ENCODE results near the gene SLAIN2.

The SLAIN2 gene

DNA sequence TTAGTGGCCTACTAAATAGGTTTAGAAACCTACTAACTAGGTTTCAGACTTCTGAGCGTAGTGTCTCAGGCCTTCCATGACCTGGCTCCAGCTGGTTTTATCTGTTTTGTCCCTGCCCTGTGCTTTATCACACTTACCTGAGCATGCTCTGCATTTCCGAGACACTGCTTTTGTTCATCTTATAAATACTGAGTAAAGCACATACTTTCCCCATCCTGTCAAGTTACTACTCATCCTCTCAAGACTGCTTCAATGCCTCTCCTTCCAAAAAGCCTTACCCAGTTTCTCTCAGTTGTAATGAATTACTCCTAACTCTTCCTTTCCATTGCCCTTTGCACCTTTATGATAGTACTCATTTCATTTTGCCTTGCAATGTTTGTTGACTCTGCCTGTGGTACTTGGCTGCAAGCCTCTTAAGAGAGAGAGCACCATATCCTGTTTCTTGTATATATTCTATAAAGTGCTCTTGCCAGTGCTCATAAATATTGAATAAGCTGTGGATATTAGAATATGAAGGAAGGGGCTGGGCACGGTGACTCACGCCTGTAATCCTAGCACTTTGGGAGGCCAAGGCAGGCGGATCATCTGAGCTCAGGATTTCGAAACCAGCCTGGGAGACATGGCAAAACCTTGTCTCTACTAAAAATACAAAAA, 34.4 kb downstream of the SLAIN2 start:
- DNase-seq (ENCODE audit: insufficient read length) (no peak), FAIRE-seq (no peak)

DNA sequence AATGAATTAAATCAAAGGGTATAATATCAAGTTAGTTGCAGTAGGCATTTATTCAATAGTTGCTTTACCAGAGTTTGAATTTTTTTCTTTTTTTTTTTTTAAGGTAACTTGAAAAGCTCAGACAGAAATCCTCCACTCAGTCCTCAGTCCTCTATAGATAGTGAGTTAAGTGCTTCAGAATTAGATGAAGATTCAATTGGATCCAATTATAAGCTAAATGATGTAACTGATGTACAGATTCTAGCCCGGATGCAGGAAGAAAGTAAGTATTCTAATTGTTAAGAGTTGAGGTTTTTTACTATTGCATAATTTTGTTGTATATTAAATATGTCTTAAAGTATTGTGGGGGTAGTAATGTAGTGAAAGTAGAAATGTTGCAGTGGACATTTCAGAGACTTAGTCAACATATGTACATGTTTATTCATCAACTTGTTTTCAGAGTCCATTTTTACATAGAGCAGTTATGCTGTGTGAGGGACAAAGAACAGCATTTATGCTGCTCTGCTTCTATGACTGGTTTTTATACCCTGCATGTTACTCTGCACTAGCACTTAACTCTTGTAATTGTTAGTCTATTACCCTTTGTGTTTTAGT, 38.4 kb downstream of the SLAIN2 start:
- no peak for FAIRE-seq

More for the DNA sequence above, 34.4 kb downstream of the SLAIN2 start:
- TF ChIP-seq POLR2AphosphoS5 (IDR thresholded peaks at IDR 0.05; ENCODE audit: low read depth, low read length) (no peak), TAF1 (IDR thresholded peaks at IDR 0.05; ENCODE audit: borderline replicate concordance, low read depth, low read length) (no peak), POLR2A (IDR thresholded peaks at IDR 0.05; ENCODE audit: low read depth, low read length) (no peak)

DNA sequence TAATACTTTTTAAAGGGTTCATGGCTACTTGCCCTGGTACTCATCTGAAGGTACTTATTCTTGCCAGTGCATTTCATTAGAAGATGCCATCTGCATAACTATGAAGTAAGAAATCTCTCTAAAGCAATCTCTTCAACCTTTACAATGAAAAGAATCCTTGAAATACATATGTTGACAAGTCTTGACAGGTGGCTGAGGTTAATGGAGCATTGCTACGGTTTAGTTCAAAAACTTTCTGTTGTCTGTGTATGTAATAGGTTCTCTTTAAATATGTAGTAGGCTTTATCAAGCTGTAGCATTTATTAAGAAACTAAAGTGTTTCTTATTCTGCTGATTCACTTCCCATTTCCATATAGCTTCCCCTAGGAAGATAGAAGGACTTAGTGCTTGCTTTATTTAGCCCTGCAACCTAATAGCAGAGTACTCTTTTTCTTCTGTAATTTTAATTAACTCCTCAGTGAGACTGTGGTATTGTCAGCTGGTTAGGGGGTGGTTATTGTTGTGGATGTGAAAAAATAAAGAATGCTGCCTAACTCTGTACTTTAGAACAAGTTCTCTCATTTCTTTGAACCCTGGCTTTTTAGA, 39.3 kb downstream of the SLAIN2 start:
- TF ChIP-seq POLR2A (IDR thresholded peaks at IDR 0.05; ENCODE audit: low read depth, low read length) (no peak), TAF1 (IDR thresholded peaks at IDR 0.05; ENCODE audit: borderline replicate concordance, low read depth, low read length) (no peak), POLR2AphosphoS5 (IDR thresholded peaks at IDR 0.05; ENCODE audit: low read depth, low read length) (no peak)
- DNase-seq (ENCODE audit: insufficient read length) (no peak), FAIRE-seq (no peak)

More for the DNA sequence above, 38.4 kb downstream of the SLAIN2 start:
- no peak for TF ChIP-seq TAF1 (IDR thresholded peaks at IDR 0.05; ENCODE audit: borderline replicate concordance, low read depth, low read length)
- no peak for TF ChIP-seq POLR2A (IDR thresholded peaks at IDR 0.05; ENCODE audit: low read depth, low read length)
- no peak for TF ChIP-seq POLR2AphosphoS5 (IDR thresholded peaks at IDR 0.05; ENCODE audit: low read depth, low read length)
- DNase-seq (ENCODE audit: insufficient read length), result no peak

DNA sequence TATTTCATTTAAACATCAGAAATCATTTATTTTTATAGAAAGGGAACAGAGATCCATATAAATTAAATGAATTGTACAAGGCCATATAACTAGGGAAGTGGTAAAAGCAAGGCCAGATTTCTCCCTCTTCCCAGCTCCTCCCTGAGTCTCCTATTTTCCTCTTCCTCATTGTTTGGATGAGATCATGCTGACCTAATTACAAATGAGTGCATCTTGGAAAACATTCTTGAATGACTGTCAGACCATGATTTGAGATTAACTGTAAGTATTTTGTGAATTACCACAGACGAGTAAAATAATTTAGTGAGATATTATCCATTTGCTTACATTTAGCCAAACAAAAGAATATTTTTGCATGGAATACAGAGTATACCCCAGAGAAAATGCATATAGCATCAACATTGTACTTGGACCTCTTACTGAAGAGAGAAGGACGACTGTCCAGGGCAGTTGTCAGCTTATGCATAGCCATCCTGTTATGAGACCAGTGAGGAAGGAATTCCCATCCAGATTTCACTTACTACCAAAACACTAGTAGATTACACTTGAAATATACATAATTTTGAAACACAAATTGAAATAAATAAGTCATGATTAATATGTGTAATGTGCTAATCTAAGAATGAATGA, 47.3 kb downstream of the SLAIN2 start:
- TF ChIP-seq POLR2AphosphoS5 (IDR thresholded peaks at IDR 0.05; ENCODE audit: low read depth, low read length) (no peak), POLR2A (IDR thresholded peaks at IDR 0.05; ENCODE audit: low read depth, low read length) (no peak), TAF1 (IDR thresholded peaks at IDR 0.05; ENCODE audit: borderline replicate concordance, low read depth, low read length) (no peak)
- no peak for DNase-seq (ENCODE audit: insufficient read length)
- no peak for FAIRE-seq

DNA sequence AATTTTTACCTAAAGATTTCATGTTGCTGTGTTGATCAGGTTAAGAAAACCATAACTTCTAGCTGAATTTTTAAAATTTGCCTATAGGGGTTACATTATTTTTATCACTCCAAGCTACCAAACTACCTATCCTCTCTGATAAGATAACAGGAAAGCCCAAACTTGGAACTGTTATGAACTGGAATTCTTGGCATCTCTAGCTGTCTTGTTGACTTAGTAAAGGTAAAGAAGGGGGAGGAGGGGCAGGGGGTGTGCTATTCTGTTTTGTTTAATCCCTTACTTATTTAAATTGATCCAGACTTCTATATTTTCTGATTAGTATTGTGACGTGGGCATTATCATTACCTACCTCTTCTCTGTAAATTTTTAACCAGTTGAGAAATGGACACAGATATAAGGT, 54.7 kb downstream of the SLAIN2 start:
- no peak for DNase-seq (ENCODE audit: insufficient read length)
- no peak for FAIRE-seq
- no peak for TF ChIP-seq TAF1 (IDR thresholded peaks at IDR 0.05; ENCODE audit: borderline replicate concordance, low read depth, low read length)

DNA sequence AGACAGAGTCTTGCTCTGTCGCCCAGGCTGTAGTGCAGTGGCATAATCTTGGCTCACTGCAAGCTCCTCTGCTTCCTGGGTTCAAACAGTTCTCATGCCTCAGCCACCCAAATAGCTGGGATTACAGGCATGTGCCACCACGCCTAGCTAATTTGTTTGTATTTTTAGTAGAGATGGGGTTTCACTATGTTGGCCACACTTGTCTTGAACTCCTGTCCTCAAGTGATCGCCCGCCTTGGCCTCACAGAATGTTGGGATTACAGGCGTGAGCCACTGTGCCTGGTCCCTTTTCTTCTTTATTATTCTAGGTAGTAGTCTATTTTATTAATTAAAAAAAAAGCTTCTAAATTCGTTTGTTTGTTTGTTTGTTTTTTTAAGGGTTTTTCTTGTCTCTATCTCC, 59.1 kb downstream of the SLAIN2 start:
- FAIRE-seq (no peak), DNase-seq (ENCODE audit: insufficient read length) (no peak)
- no peak for TF ChIP-seq POLR2AphosphoS5 (IDR thresholded peaks at IDR 0.05; ENCODE audit: low read depth, low read length)
- TF ChIP-seq TAF1 (IDR thresholded peaks at IDR 0.05; ENCODE audit: borderline replicate concordance, low read depth, low read length), result no peak
- TF ChIP-seq POLR2A (IDR thresholded peaks at IDR 0.05; ENCODE audit: low read depth, low read length), result no peak

DNA sequence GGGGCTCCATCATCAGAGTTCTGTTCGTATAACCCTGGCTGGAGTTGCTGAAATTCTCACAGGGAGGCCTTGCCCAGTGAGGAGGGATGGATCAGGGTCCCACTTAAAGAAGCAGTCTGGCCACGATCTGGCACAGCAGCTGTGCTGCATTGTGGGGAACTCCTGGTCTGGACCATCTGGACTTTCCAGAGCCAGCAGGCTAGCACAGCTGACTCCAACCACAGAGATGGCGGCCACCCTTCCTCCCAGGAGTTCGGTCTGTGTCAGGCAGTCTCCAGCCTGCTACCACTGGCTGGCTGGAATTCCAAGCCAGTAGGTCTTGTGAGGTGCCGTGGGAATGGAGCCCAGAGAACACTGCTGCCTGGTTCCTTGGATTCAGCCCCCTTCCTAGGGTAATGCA, 62.0 kb downstream of the SLAIN2 start:
- FAIRE-seq, result no peak

DNA sequence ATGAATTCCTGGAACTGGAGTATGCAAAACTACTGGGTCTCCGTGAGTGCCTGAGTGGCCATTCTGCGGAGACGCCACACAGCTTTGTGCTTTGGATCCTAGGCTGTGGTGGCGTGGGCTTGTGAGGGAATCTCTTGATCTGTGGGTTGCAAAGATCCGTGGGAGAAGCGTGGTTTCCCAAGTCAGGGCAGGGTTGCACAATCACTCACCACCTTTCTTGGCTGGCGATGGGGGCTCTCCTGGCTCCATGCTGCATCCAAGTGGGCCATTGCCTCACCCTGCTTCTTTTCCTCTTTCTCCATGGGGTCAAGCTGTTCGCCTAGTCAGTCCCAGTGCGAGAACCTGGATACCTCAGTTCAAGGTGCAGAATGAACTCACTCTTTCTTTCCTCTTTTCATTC, 62.5 kb downstream of the SLAIN2 start:
- TF ChIP-seq POLR2AphosphoS5 (IDR thresholded peaks at IDR 0.05; ENCODE audit: low read depth, low read length), result no peak
- TF ChIP-seq POLR2A (IDR thresholded peaks at IDR 0.05; ENCODE audit: low read depth, low read length), result no peak
- no peak for TF ChIP-seq TAF1 (IDR thresholded peaks at IDR 0.05; ENCODE audit: borderline replicate concordance, low read depth, low read length)
- no peak for FAIRE-seq
- no peak for DNase-seq (ENCODE audit: insufficient read length)

More for the DNA sequence above, 62.0 kb downstream of the SLAIN2 start:
- no peak for DNase-seq (ENCODE audit: insufficient read length)
- TF ChIP-seq TAF1 (IDR thresholded peaks at IDR 0.05; ENCODE audit: borderline replicate concordance, low read depth, low read length) (no peak), POLR2A (IDR thresholded peaks at IDR 0.05; ENCODE audit: low read depth, low read length) (no peak), POLR2AphosphoS5 (IDR thresholded peaks at IDR 0.05; ENCODE audit: low read depth, low read length) (no peak)

DNA sequence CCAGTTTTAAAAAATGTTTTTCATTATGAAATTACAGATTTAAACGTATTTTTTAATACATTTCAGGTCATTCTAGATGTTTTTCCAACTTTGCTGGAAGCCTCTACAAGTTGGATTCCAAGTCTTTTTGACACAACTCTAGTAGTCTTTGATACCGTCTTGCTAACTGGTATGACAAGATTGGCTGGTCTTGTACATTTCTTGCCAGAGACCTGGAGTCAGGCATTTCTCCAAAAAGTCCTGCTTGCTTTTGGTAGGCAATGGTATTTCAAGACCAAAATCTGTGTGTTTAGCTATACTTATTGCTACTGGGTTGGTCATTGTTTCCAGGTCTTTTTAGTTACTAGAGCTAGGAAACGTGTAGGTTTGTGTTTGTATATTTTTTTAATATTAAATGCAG, 64.6 kb downstream of the SLAIN2 start:
- no peak for FAIRE-seq
- TF ChIP-seq POLR2A (IDR thresholded peaks at IDR 0.05; ENCODE audit: low read depth, low read length), result no peak
- TF ChIP-seq TAF1 (IDR thresholded peaks at IDR 0.05; ENCODE audit: borderline replicate concordance, low read depth, low read length), result no peak
- no peak for TF ChIP-seq POLR2AphosphoS5 (IDR thresholded peaks at IDR 0.05; ENCODE audit: low read depth, low read length)
- no peak for DNase-seq (ENCODE audit: insufficient read length)

DNA sequence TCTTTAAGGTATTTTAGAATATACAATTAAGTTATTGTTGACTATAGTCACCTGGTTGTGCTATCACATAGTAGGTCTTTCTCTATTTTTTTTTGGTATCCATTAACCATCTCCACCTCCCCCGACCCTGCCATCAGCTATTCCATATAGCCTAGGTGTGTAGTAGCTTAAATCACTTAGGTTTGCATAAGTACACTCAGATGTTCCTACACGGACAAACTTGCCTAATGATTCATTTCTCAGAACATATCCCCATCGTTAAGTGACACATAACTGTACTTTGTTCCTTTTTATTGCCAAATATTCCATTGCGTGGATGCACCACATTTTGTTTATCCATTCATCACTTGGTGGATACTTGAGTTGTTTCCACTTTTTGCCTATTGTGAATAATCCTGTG, 67.9 kb downstream of the SLAIN2 start:
- FAIRE-seq (no peak), DNase-seq (ENCODE audit: insufficient read length) (no peak)
- no peak for TF ChIP-seq TAF1 (IDR thresholded peaks at IDR 0.05; ENCODE audit: borderline replicate concordance, low read depth, low read length)
- TF ChIP-seq POLR2AphosphoS5 (IDR thresholded peaks at IDR 0.05; ENCODE audit: low read depth, low read length), result no peak
- TF ChIP-seq POLR2A (IDR thresholded peaks at IDR 0.05; ENCODE audit: low read depth, low read length), result no peak

DNA sequence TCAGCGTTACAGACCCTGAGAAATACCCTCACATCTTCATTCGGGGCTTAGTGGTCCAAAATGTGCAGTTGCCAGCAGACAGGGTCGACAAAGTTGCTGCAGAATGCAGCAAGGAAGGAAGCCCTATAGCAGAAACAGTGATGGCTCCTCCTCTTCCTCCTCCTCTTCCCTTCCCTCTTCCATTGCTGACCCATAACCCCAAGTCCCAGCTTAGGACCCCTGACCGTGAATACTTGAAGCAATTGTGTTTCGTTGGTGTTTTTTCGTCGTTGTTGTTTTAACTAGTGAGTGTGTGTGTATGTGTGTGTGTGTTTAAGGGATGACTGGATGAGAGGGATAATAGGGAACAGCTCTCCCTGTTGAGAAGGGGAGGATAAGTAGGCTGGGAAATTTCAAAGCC, 69.5 kb downstream of the SLAIN2 start:
- no peak for TF ChIP-seq TAF1 (IDR thresholded peaks at IDR 0.05; ENCODE audit: borderline replicate concordance, low read depth, low read length)
- no peak for TF ChIP-seq POLR2AphosphoS5 (IDR thresholded peaks at IDR 0.05; ENCODE audit: low read depth, low read length)
- TF ChIP-seq POLR2A (IDR thresholded peaks at IDR 0.05; ENCODE audit: low read depth, low read length), result no peak
- FAIRE-seq (no peak), DNase-seq (ENCODE audit: insufficient read length) (no peak)

DNA sequence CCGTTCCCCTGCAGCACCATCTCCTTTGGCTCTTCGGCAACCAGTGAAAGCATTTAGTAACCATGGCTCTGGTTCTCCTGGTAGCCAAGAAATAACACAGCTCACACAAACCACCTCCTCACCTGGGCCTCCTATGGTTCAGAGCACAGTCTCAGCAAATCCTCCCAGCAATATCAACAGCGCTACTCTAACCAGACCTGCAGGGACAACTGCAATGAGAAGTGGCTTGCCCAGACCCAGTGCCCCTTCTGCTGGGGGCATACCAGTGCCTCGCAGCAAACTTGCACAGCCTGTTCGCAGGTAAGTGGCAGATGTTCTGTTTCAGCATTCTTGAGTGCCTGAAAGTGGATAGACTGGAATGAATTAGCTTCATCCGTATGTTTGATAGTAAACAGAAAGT, 78.8 kb downstream of the SLAIN2 start:
- DNase-seq (ENCODE audit: insufficient read length) (no peak), FAIRE-seq (no peak)
- TF ChIP-seq TAF1 (IDR thresholded peaks at IDR 0.05; ENCODE audit: borderline replicate concordance, low read depth, low read length), result no peak
- TF ChIP-seq POLR2A (IDR thresholded peaks at IDR 0.05; ENCODE audit: low read depth, low read length), result no peak
- TF ChIP-seq POLR2AphosphoS5 (IDR thresholded peaks at IDR 0.05; ENCODE audit: low read depth, low read length), result no peak

Data from GM12892 (cell line).